ENCODE data around the gene SLC35A3.

Gene SLC35A3

GRCh38 chr1:99993468-99993845, 23.7 kb downstream of the SLC35A3 start:
- peaks cover 32% of the 10 kb centered on the region for H3K36me3 ChIP-seq (ENCODE audit: low read depth)

GRCh38 chr1:99994496-99994895, 24.7 kb downstream of the SLC35A3 start:
- ATAC-seq (ENCODE audit: low read depth) (no peak), DNase-seq (ENCODE audit: low spot score) (no peak)
- H3K4me1 ChIP-seq (ENCODE audit: insufficient read depth, poor library complexity, severe bottlenecking), result no peaks in the 10 kb centered on the region
- H3K27ac ChIP-seq (ENCODE audit: poor library complexity, severe bottlenecking), result no peak overlapping the region
- peaks cover 39% of the 10 kb centered on the region for H3K36me3 ChIP-seq (ENCODE audit: low read depth)
- TF ChIP-seq CTCF (IDR thresholded peaks at IDR 0.05; ENCODE audit: poor library complexity, severe bottlenecking), result no peak
- peaks cover 12% of the 10 kb centered on the region for H3K9me3 ChIP-seq (ENCODE audit: severe bottlenecking)
- no peak overlapping the region for H3K4me3 ChIP-seq (ENCODE audit: severe bottlenecking)
- H3K27me3 ChIP-seq (ENCODE audit: insufficient read depth, poor library complexity, severe bottlenecking), result no peaks in the 10 kb centered on the region

More at GRCh38 chr1:99993468-99993845, 23.7 kb downstream of the SLC35A3 start:
- no peak overlapping the region for H3K27ac ChIP-seq (ENCODE audit: poor library complexity, severe bottlenecking)
- no peak for DNase-seq (ENCODE audit: low spot score)
- peaks cover 12% of the 10 kb centered on the region for H3K9me3 ChIP-seq (ENCODE audit: severe bottlenecking)
- no peaks in the 10 kb centered on the region for H3K4me1 ChIP-seq (ENCODE audit: insufficient read depth, poor library complexity, severe bottlenecking)
- ATAC-seq (ENCODE audit: low read depth), result no peak
- H3K4me3 ChIP-seq (ENCODE audit: severe bottlenecking), result no peak overlapping the region
- TF ChIP-seq CTCF (IDR thresholded peaks at IDR 0.05; ENCODE audit: poor library complexity, severe bottlenecking), result no peak
- no peaks in the 10 kb centered on the region for H3K27me3 ChIP-seq (ENCODE audit: insufficient read depth, poor library complexity, severe bottlenecking)

- TF ChIP-seq CTCF (IDR thresholded peaks at IDR 0.05; ENCODE audit: poor library complexity, severe bottlenecking), result no peak
- Histone ChIP-seq H3K4me3 (ENCODE audit: severe bottlenecking) (no peak overlapping the region), H3K36me3 (ENCODE audit: low read depth) (peaks cover 30% of the 10 kb centered on the region), H3K27ac (ENCODE audit: poor library complexity, severe bottlenecking) (no peak overlapping the region), H3K9me3 (ENCODE audit: severe bottlenecking) (peaks cover 6% of the 10 kb centered on the region), H3K27me3 (ENCODE audit: insufficient read depth, poor library complexity, severe bottlenecking) (no peaks in the 10 kb centered on the region), H3K4me1 (ENCODE audit: insufficient read depth, poor library complexity, severe bottlenecking) (no peaks in the 10 kb centered on the region)
- ATAC-seq (ENCODE audit: low read depth), result no peak
- no peak for DNase-seq (ENCODE audit: low spot score)
Measured at GRCh38 chr1:99996951-99997350, 27.2 kb downstream of the SLC35A3 start.

GRCh38 chr1:100001462-100001861, 31.7 kb downstream of the SLC35A3 start:
- Histone ChIP-seq H3K4me3 (ENCODE audit: severe bottlenecking) (no peak overlapping the region), H3K27me3 (ENCODE audit: insufficient read depth, poor library complexity, severe bottlenecking) (no peaks in the 10 kb centered on the region), H3K27ac (ENCODE audit: poor library complexity, severe bottlenecking) (no peak overlapping the region), H3K9me3 (ENCODE audit: severe bottlenecking) (peaks cover 5% of the 10 kb centered on the region), H3K4me1 (ENCODE audit: insufficient read depth, poor library complexity, severe bottlenecking) (no peaks in the 10 kb centered on the region), H3K36me3 (ENCODE audit: low read depth) (peaks cover 15% of the 10 kb centered on the region)
- TF ChIP-seq CTCF (IDR thresholded peaks at IDR 0.05; ENCODE audit: poor library complexity, severe bottlenecking), result no peak
- ATAC-seq (ENCODE audit: low read depth) (no peak), DNase-seq (ENCODE audit: low spot score) (no peak)

- DNase-seq (ENCODE audit: low spot score) (no peak), ATAC-seq (ENCODE audit: low read depth) (no peak)
- no peak overlapping the region for H3K4me3 ChIP-seq (ENCODE audit: severe bottlenecking)
- no peak overlapping the region for H3K27ac ChIP-seq (ENCODE audit: poor library complexity, severe bottlenecking)
- peaks cover 5% of the 10 kb centered on the region for H3K9me3 ChIP-seq (ENCODE audit: severe bottlenecking)
- peaks cover 12% of the 10 kb centered on the region for H3K36me3 ChIP-seq (ENCODE audit: low read depth)
- no peaks in the 10 kb centered on the region for H3K4me1 ChIP-seq (ENCODE audit: insufficient read depth, poor library complexity, severe bottlenecking)
- no peaks in the 10 kb centered on the region for H3K27me3 ChIP-seq (ENCODE audit: insufficient read depth, poor library complexity, severe bottlenecking)
- no peak for TF ChIP-seq CTCF (IDR thresholded peaks at IDR 0.05; ENCODE audit: poor library complexity, severe bottlenecking)
Measured at GRCh38 chr1:100005424-100005823, 35.6 kb downstream of the SLC35A3 start.

All from RWPE2 (cell line).